ENCODE results near the gene ACTRT3.
A peak's percentile ranks its signal among the peaks of the same experiment; 100 is the strongest.

Gene ACTRT3

DNA sequence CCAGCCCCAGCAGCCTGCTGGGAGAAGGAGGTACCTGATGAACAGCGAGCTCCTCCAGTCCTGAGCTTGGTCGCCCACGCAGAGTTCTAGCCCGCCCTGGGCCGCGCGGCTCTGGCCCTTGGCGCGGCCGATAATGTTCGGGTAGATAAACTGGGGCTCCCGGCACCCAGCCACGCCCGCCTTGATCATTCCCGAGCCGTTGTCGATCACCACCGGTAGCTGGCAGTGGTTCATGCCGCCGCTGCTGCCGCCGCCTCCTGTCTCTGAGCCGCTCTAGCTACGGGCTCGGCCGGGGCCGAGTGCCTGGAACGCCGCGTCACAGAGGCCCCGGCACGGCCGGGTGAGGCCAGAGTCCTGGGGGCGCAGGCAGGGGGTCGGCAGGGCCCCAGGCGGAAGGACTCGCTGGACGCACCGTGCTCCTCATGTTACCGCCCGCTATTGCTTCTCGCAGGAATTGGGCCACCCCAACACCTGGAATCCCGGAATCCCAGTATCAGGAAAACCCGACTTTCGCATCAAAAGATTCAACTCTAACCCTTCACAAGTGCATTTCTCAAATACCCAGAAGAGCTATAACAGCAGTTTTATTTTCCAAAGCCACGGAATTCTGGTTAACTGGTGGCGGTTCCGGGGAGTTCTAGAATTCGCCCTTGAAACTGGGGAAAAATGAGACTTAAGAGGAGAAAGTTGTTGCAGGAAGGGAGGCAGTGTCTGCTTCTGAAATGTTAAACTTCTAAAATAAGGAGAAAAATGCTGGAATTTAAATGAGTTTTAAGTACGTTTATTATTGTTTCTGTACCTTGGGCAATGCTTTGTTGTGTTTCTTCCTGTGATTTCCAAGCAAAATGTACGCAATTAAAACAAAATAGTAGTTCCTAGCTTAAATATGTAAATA is at the start of gene ACTRT3:
ACTRT3 (minus strand) TSS at position 275 of the 895 bp plus-strand sequence; CDS start at position 234, 41 bp downstream.
- peak; percentile 82 for DNase-seq (ENCODE audit: low spot score)

DNA sequence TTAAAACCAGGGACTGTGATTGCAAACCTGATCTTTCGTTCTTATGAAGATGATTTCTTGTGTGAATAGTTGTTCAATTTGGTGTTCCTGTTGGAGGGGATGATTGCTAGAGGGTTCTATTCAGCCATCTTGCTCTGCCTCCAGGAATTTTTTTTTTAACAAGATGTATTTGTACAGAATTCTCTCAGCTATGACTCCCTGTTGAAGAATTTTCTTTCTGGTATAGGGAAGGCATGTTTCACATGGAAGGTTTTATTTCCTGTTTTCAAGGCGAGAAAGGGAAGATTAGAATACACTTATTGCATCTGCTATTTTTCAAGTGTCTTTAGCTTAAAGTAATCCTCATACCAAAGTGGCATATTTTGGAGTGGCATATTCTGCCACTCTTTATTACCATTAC is 49.0 kb upstream of the ACTRT3 start:
- no peak for DNase-seq (ENCODE audit: low spot score)

- DNase-seq (ENCODE audit: low spot score), result no peak
These were observed 46.3 kb upstream of the ACTRT3 start for GRCh38 chr3:169815590-169816150.

DNA sequence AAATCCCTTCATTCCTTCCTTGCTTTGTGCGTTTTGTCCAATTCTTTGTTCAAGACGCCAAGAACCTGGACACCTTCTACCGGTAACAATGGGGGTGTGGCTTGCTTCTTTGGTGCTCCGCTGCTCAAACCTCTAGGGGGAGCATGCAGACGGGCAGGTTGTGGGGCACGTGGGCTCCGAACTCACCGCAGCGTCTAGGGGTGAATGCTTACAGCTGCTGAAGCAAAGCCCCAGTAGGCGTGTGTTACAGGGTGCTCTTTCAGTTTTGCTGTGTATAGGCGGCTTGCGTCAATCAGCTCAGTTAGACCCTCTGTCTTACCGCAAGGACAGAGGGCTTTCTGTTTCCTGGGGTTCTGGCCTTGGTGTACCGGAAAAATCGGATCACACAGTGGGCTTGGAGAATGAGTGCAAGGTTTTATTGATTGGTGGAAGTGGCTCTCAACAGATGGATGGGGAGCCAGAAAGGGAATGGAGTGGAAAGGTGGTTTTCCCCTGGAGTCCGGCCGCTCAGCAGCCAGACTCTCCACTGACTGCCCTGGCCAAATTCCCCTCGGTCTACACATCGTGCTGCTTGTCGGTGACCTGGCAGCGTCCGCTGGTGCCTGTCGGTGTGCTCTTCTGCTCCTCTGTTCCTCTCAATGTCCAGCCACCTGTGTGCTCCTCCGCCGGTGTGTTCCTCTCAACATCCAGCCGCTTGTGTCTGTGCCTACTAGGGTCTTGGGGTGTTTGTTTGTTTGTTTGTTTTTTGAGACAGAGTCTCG is 44.6 kb upstream of the ACTRT3 start:
- peak; percentile 43 for DNase-seq (ENCODE audit: low spot score)

DNA sequence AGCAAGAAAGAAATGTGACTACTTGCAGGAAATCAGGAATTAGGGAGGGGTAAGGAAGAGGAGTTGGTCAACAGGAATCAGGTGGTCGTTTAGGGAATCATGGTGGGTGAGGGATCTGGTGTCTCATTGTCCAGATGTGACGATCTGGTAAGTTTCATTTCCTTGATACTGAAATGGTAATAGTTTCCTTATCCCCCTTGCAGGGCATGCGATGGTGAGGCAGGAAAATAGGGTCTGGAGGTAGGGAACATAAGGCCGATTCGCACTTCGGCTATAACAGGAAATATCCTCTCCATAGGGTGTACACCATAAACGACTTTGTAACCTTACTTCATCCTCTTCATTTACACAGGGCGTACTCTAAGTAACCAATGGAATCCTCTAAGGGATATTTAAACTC is 43.9 kb upstream of the ACTRT3 start:
- no peak for DNase-seq (ENCODE audit: low spot score)

GRCh38 chr3:169812332-169813235 is 43.2 kb upstream of the ACTRT3 start, which contains the start of the genes LRRC34 and LRRIQ4:
LRRC34 (minus strand) TSS chr3:169812904; CDS start chr3:169812548, 356 bp downstream.
LRRIQ4 (plus strand) TSS chr3:169812870; CDS start chr3:169821922, 9,052 bp downstream.
- DNase-seq (ENCODE audit: low spot score), result peak; percentile 79

GRCh38 chr3:169811631-169812331 is 42.4 kb upstream of the ACTRT3 start:
- DNase-seq (ENCODE audit: low spot score), result peak; percentile 82

- no peak for DNase-seq (ENCODE audit: low spot score)
These were observed 40.0 kb upstream of the ACTRT3 start for GRCh38 chr3:169809230-169809795.

DNA sequence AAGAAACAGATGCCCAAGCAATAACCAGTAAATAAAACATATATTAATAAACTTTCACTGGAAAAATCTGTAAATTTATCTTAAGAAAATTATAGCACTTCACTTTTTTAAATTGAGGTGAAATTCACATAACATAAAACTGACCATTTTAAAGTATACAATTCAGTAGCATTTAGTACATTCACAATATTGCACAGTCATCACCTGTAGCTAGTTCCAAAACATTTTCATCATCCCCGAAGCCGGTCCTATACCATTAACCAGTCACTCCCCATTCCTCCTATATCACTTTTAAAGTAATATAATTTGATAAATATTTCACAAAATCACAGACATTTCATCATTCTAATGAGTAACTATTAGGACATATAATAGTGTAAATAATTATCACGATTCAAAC is 35.3 kb upstream of the ACTRT3 start:
- no peak for DNase-seq (ENCODE audit: low spot score)

- no peak for DNase-seq (ENCODE audit: low spot score)
These were observed 23.0 kb upstream of the ACTRT3 start for GRCh38 chr3:169792359-169792758.

DNA sequence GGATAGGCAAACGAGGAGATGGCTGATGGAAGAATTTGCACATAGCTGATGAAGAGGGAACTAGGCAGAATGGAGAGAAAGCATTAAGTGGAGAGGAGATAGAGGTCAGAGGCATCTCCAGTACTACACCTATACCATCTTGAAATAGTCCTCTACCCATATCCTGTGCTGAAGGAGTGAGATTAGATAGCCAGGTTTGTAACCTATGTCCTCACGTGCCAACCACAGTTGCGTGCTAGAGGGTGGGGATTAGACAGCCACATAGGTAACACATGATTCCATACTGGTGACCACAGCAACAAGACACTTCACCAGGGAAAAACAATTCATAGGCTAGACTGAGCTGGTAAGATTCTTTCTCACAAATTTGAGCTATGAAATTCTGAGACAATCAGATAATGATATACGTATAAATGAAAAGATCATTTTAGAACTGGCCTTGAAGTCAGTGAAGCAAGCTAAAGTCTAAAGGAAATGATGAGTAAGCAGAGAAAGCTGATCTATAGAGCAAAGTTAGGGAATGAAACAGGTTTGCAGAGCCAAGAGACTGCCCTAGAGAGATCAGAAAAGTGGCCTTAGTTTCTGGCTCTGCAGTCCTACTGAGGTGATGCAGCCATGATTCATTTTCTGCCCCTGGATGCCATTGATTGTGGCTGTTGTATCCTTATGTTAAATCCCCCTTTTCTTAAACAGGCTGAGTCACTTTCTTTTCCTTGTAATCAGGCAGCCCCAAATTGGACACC is 21.5 kb upstream of the ACTRT3 start:
- no peak for DNase-seq (ENCODE audit: low spot score)

- DNase-seq (ENCODE audit: low spot score), result no peak
These were observed 20.9 kb upstream of the ACTRT3 start for GRCh38 chr3:169790219-169790618.

DNA sequence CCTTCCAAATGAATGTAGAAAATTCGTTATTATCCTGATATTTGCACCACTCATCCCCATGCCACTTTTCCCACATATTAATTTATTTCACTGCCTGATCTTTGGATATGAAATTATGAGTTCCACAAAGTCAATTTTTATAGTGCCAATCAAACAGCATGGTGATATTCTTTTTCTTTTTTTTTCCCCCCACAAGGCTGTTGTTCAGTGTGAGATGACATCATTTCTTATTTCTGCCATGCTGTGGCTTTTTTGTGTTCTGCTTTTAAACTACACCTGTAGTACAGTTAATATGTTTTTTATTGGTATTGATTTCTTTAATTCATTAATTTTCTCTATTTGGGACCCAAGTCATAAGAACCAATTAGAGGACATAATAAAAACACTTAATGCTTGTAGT is 18.4 kb upstream of the ACTRT3 start:
- no peak for DNase-seq (ENCODE audit: low spot score)

DNA sequence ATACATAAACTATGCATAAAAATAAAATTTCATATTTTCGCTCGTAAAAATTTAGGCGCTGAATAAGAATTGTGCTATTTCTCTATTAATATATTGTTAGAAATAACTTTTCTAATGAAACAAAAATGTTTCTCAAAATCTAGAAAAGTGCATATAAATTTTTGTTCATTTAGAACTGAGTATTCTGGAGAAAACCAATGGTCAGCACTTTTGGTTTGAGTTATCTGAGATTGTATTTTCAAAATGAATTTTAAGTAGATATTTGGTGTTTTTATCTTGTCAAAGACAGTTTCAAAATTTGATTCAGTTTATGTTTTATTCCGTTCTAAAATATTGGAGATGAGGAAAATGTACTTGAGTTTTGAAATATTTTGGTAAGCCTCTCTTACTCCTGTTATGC is 17.8 kb upstream of the ACTRT3 start:
- no peak for DNase-seq (ENCODE audit: low spot score)

- DNase-seq (ENCODE audit: low spot score), result no peak
These were observed 12.0 kb upstream of the ACTRT3 start for GRCh38 chr3:169781209-169781855.

DNA sequence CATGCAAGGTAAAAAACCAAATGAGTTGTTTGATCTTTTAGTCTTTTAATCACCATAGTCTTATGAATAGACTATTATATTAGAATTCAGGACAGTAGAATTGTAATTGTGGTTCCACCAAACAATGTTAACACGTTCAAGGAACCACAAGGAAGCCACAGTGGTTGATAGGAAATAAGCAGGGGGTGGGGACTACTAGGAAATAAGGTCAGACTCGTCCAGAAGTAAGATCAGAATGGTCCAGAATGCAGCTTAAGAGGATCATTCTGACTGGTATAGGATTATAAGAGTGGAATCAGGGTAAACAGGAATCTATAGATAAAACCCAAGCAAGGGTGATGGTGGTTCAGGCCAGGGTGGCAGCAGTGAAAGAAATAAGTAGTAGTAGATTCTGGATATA is 11.4 kb upstream of the ACTRT3 start:
- DNase-seq (ENCODE audit: low spot score), result no peak

DNA sequence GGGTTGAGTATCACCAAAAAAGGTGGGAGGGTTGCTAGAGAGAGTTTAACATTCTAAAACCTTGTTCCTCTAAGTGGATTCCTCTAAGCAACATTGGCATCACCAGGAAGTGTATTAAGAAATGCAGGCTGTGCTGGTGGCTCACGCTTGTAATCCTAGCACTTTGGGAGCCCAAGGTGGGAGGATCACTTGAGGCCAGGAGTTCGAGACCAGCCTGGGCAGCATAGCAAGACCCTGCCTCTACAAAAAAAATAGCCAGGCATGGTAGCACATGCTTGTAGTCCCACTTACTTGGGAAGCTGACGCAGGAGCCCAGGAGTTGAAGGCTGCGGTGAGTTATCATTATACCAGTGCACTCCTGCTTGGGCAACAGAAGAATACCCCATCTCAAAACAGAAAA is 8.5 kb upstream of the ACTRT3 start:
- DNase-seq (ENCODE audit: low spot score), result no peak

GRCh38 chr3:169774186-169774585 is 4.8 kb upstream of the ACTRT3 start:
- no peak for DNase-seq (ENCODE audit: low spot score)

Measured in SW480 (cell line).